SU-DHL-6 (cell line): ENCODE results near the gene KDM3B.
"Not testable (repeated sequence)": the region's sequence is repeated elsewhere in the genome, so short reads cannot be mapped to it uniquely, and the experiment has no call there.

Source experiments
- H2AFZ ChIP-seq: fragments of 200-600 bp; sonication (generic); 2 replicates; pipeline ENCODE4 v1.6.1; 2014; ENCODE audit warnings: low read depth, mild to moderate bottlenecking, moderate library complexity, mixed read lengths, antibody characterized with exemption, low read length; ENCODE audit not compliant: severe bottlenecking
- H3F3A ChIP-seq: fragments of 200-600 bp; shearing (Covaris generic); 2 replicates; pipeline ENCODE4 v1.6.0; 2016; ENCODE audit warnings: antibody characterized with exemption, mild to moderate bottlenecking; ENCODE audit not compliant: insufficient read depth
- H3K27ac ChIP-seq: fragments of 200-600 bp; sonication (generic); 2 replicates; pipeline ENCODE4 v1.5.1; 2016; ENCODE audit warnings: low read depth, mild to moderate bottlenecking, low read length, moderate library complexity, mixed read lengths
- H3K27me3 ChIP-seq: fragments of 200-600 bp; sonication (generic), shearing (Covaris generic); 2 replicates; pipeline ENCODE4 v1.6.0; 2014; ENCODE audit warnings: mild to moderate bottlenecking, low read length
- H3K36me3 ChIP-seq: fragments of 200-600 bp; sonication (generic); 2 replicates; pipeline ENCODE4 v1.6.1; 2014; ENCODE audit warnings: mild to moderate bottlenecking, low read length, mixed read lengths
- H3K4me2 ChIP-seq: fragments of 300-600, 200-600 bp; shearing (Covaris generic), sonication (generic); 2 replicates; pipeline ENCODE4 v1.6.0; 2014; ENCODE audit warnings: low read length, low read depth, mild to moderate bottlenecking; ENCODE audit not compliant: poor library complexity, severe bottlenecking
- H3K4me3 ChIP-seq: fragments of 200-600 bp; sonication (generic); 2 replicates; pipeline ENCODE4 v1.5.1; 2014; ENCODE audit warnings: antibody characterized with exemption, low read length, mild to moderate bottlenecking, mixed read lengths; ENCODE audit not compliant: insufficient read depth, poor library complexity, severe bottlenecking
- H3K79me2 ChIP-seq: fragments of 200-600 bp; sonication (generic); 2 replicates; pipeline ENCODE4 v1.6.1; 2014; ENCODE audit warnings: mild to moderate bottlenecking, low read length, moderate library complexity; ENCODE audit not compliant: insufficient read depth
- H3K9ac ChIP-seq: fragments of 200-600 bp; sonication (generic); 2 replicates; pipeline ENCODE4 v1.7.0; 2014; ENCODE audit warnings: mild to moderate bottlenecking, low read length
- H3K9me2 ChIP-seq: fragments of 200-600 bp; sonication (generic); replicated peaks from 2 replicates; pipeline ENCODE4 v1.6.1; 2014; ENCODE audit warnings: low read length; ENCODE audit not compliant: insufficient read depth
- H3K9me3 ChIP-seq: fragments of 200-600 bp; sonication (generic); 2 replicates; pipeline ENCODE4 v1.6.1; 2014; ENCODE audit warnings: low read length, mixed read lengths; ENCODE audit not compliant: insufficient read depth
- H4K20me1 ChIP-seq: fragments of 200-600 bp; sonication (generic); 2 replicates; pipeline ENCODE4 v1.6.1; 2014; ENCODE audit warnings: low read depth, mild to moderate bottlenecking, antibody characterized with exemption, low read length, moderate library complexity, mixed read lengths
- CTCF ChIP-seq: fragments of 200-600 bp; sonication (generic); IDR thresholded peaks from one replicate; pipeline ENCODE4 v1.5.1; 2017; ENCODE audit warnings: antibody characterized with exemption, mild to moderate bottlenecking, low read length, moderate library complexity; ENCODE audit not compliant: insufficient read depth, poor library complexity, severe bottlenecking
- EZH2phosphoT487 ChIP-seq: fragments of 200-600 bp; sonication (generic), shearing (Covaris generic); conservative IDR thresholded peaks from 2 replicates; pipeline ENCODE4 v1.6.1; 2018; ENCODE audit warnings: mild to moderate bottlenecking, antibody characterized with exemption, low read length, moderate library complexity, mixed read lengths

The KDM3B gene

DNA sequence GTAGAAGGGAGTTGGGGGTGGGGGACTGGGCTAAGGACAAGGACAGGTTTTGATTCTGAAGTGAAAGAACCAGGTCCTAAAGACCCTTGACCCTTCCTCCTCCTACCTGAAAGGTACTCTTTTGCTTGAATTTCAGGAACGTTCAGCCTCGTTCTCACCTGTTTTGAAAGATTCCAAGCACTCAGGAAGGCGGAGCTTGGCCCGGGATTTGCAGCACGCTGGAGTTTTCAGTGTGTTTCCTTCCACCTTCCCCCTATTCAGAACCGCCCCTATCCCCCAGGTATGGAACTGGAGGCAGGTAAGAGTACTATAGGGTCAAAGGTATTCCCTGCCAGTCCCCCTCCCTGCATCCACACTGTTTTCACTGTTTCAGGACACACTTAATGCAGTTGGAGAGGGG is 119.9 kb downstream of the KDM3B start:
- TF ChIP-seq CTCF = no peak
- TF ChIP-seq EZH2phosphoT487 = no peak
- Histone ChIP-seq H3K9me3 (no peaks in the 10 kb centered on the region), H3K36me3 (no peaks in the 10 kb centered on the region), H3K27me3 (no peaks in the 10 kb centered on the region), H2AFZ (no peak overlapping the region), H3K4me3 (no peak overlapping the region), H3K79me2 (no peaks in the 10 kb centered on the region), H4K20me1 (no peaks in the 10 kb centered on the region), H3K9ac (no peak overlapping the region), H3F3A (peaks cover 13% of the 10 kb centered on the region), H3K9me2 (no peaks in the 10 kb centered on the region), H3K4me2 (no peak overlapping the region), H3K27ac (no peak overlapping the region)

GRCh38 chr5:138473151-138473550 is 120.7 kb downstream of the KDM3B start:
- not testable (repeated sequence) for H3K9me3 ChIP-seq, H3K4me2 ChIP-seq, H4K20me1 ChIP-seq, H3K9me2 ChIP-seq, H3K27me3 ChIP-seq, H2AFZ ChIP-seq, H3K4me3 ChIP-seq, H3K27ac ChIP-seq, H3K9ac ChIP-seq, H3K36me3 ChIP-seq, H3K79me2 ChIP-seq
- H3F3A ChIP-seq = peaks cover 13% of the 10 kb centered on the region

DNA sequence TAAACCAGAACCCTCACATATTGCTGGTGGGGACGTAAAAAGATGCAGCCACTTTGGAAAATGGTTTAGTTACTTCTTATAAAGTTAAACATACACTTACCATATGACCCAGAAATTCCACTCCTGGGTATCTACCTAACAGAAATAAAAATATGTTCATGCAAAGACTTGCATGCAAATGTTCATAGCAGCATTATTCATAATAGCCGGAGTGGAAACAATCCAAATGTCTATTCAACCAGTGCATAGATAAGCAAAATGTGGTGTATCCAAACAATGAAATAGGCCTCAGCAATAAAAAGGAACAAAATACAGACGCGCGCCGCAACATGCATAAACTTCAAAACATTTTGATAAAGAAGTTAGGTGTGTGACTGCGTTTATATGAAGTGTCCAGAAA is 124.4 kb downstream of the KDM3B start:
- no peaks in the 10 kb centered on the region for H3K27me3 ChIP-seq
- no peak overlapping the region for H3K27ac ChIP-seq
- no peaks in the 10 kb centered on the region for H3K79me2 ChIP-seq
- H3K4me2 ChIP-seq = no peak overlapping the region
- no peaks in the 10 kb centered on the region for H3K9me3 ChIP-seq
- H3K4me3 ChIP-seq = no peak overlapping the region
- H3K9ac ChIP-seq = no peak overlapping the region
- H3K9me2 ChIP-seq = no peaks in the 10 kb centered on the region
- no peak overlapping the region for H2AFZ ChIP-seq
- no peak for TF ChIP-seq CTCF
- TF ChIP-seq EZH2phosphoT487 = no peak
- no peaks in the 10 kb centered on the region for H4K20me1 ChIP-seq
- no peaks in the 10 kb centered on the region for H3F3A ChIP-seq
- no peaks in the 10 kb centered on the region for H3K36me3 ChIP-seq

- Histone ChIP-seq H3K9me3 (no peaks in the 10 kb centered on the region), H3K27me3 (no peaks in the 10 kb centered on the region), H3K27ac (no peak overlapping the region), H3K4me2 (no peak overlapping the region), H3K9me2 (no peaks in the 10 kb centered on the region), H3K36me3 (no peaks in the 10 kb centered on the region), H4K20me1 (no peaks in the 10 kb centered on the region), H3F3A (no peaks in the 10 kb centered on the region), H3K9ac (no peak overlapping the region), H3K79me2 (no peaks in the 10 kb centered on the region), H3K4me3 (no peak overlapping the region), H2AFZ (no peak overlapping the region)
- TF ChIP-seq CTCF (no peak), EZH2phosphoT487 (no peak)
These were observed 130.2 kb downstream of the KDM3B start for GRCh38 chr5:138482638-138483037.
